Activated CD8-positive, alpha-beta T cell treated with anti-CD3 and anti-CD28 coated beads, Interleukin-2, amount 10 ng/mL, durations not matched to agents 7 days and 5 days (primary cell): ENCODE measurements around the gene CADPS2. TPM values are rescaled to one million over a fixed set of nuclear protein-coding genes. Genes with fewer than 3 reads are reported as not detected.
"Not testable (repeated sequence)": the region's sequence is repeated elsewhere in the genome, so short reads cannot be mapped to it uniquely, and the experiment has no call there.

Experiments
- ATAC-seq: fragments of 150-1000 bp; cut with Tn5 transposase; one replicate; pipeline ENCODE4 v1.10.0; 2021; ENCODE audit warnings: moderate library complexity
- CTCF ChIA-PET: fragments of 350-600 bp; sonication (Branson Sonifier 250); formaldehyde crosslinking; loops from one replicate; lab custom pipeline; 2021; ENCODE audit warnings: antibody characterized with exemption; lab: Charles Lee
- POLR2A ChIA-PET: fragments of 350-600 bp; sonication (Branson Sonifier 250); formaldehyde crosslinking; loops from one replicate; lab custom pipeline; 2021; ENCODE audit warnings: antibody characterized with exemption; lab: Charles Lee
- DNase-seq: peaks from one replicate; pipeline ENCODE4 v3.0.0-alpha.2; 2020
- H3K27ac Mint-ChIP-seq: one replicate; pipeline ENCODE4 v1.8.0; 2021; ENCODE audit warnings: mild to moderate bottlenecking, mixed read lengths
- H3K27me3 Mint-ChIP-seq: one replicate; pipeline ENCODE4 v1.8.0; 2021; ENCODE audit warnings: low read depth, mixed read lengths
- H3K36me3 Mint-ChIP-seq: one replicate; pipeline ENCODE4 v1.8.0; 2021; ENCODE audit warnings: low read depth, mixed read lengths
- H3K4me1 Mint-ChIP-seq: one replicate; pipeline ENCODE4 v1.8.0; 2021; ENCODE audit warnings: low read depth, mixed read lengths
- H3K4me3 Mint-ChIP-seq: one replicate; pipeline ENCODE4 v1.8.0; 2021; ENCODE audit warnings: mild to moderate bottlenecking, mixed read lengths
- H3K9me3 Mint-ChIP-seq: one replicate; pipeline ENCODE4 v1.8.0; 2022; ENCODE audit warnings: mixed read lengths; ENCODE audit not compliant: insufficient read depth
- total RNA-seq, 2 experiments: library from RNA; stranded (reverse); gene quantifications; one replicate each; pipeline ENCODE4 v1.2.3, GENCODE V29; 2021

CADPS2 gene
- total RNA-seq, 2 experiments from 2014 or later, result not detected

GRCh38 chr7:122643250-122643649, 243.0 kb downstream of the CADPS2 start:
- POLR2A ChIA-PET, result no interaction called here
- ATAC-seq, result no peak
- H3K4me3 Mint-ChIP-seq, result no peak overlapping the region

GRCh38 chr7:122638459-122638858, 247.8 kb downstream of the CADPS2 start:
- H3K27ac Mint-ChIP-seq, result no peak overlapping the region
- DNase-seq (no peak), ATAC-seq (no peak)
- H3K27me3 Mint-ChIP-seq, result no peaks in the 10 kb centered on the region
- POLR2A ChIA-PET, result no interaction called here
- no peaks in the 10 kb centered on the region for H3K4me1 Mint-ChIP-seq
- CTCF ChIA-PET, result no interaction called here
- H3K36me3 Mint-ChIP-seq, result no peaks in the 10 kb centered on the region
- H3K9me3 Mint-ChIP-seq, result peaks cover 13% of the 10 kb centered on the region
- no peak overlapping the region for H3K4me3 Mint-ChIP-seq

More at GRCh38 chr7:122643250-122643649, 243.0 kb downstream of the CADPS2 start:
- H3K27me3 Mint-ChIP-seq, result no peaks in the 10 kb centered on the region
- CTCF ChIA-PET, result no interaction called here
- no peak overlapping the region for H3K27ac Mint-ChIP-seq
- no peaks in the 10 kb centered on the region for H3K36me3 Mint-ChIP-seq
- peaks cover 11% of the 10 kb centered on the region for H3K9me3 Mint-ChIP-seq
- DNase-seq, result no peak
- H3K4me1 Mint-ChIP-seq, result no peaks in the 10 kb centered on the region

- DNase-seq (no peak), ATAC-seq (no peak)
- ChIA-PET CTCF (no interaction called here), POLR2A (no interaction called here)
- Mint-ChIP-seq H3K27me3 (no peaks in the 10 kb centered on the region), H3K36me3 (no peaks in the 10 kb centered on the region), H3K4me3 (no peak overlapping the region), H3K4me1 (no peaks in the 10 kb centered on the region), H3K27ac (no peak overlapping the region), H3K9me3 (peaks cover 13% of the 10 kb centered on the region)
These were observed 248.5 kb downstream of the CADPS2 start for GRCh38 chr7:122637784-122638183.

GRCh38 chr7:122635481-122635880, 250.8 kb downstream of the CADPS2 start:
- ATAC-seq, H3K36me3 Mint-ChIP-seq, H3K4me1 Mint-ChIP-seq, H3K4me3 Mint-ChIP-seq, H3K27ac Mint-ChIP-seq, POLR2A ChIA-PET, DNase-seq, CTCF ChIA-PET, H3K27me3 Mint-ChIP-seq: not testable (repeated sequence)
- peaks cover 13% of the 10 kb centered on the region for H3K9me3 Mint-ChIP-seq

GRCh38 chr7:122633472-122633871, 252.8 kb downstream of the CADPS2 start:
- Mint-ChIP-seq H3K27ac (no peak overlapping the region), H3K27me3 (no peaks in the 10 kb centered on the region), H3K4me1 (no peaks in the 10 kb centered on the region), H3K4me3 (no peak overlapping the region), H3K9me3 (peaks cover 7% of the 10 kb centered on the region), H3K36me3 (no peaks in the 10 kb centered on the region)
- ChIA-PET CTCF (no interaction called here), POLR2A (no interaction called here)
- ATAC-seq (no peak), DNase-seq (no peak)

- Mint-ChIP-seq H3K27me3 (no peaks in the 10 kb centered on the region), H3K27ac (no peak overlapping the region), H3K4me3 (no peak overlapping the region), H3K4me1 (no peaks in the 10 kb centered on the region), H3K36me3 (no peaks in the 10 kb centered on the region), H3K9me3 (peaks cover 7% of the 10 kb centered on the region)
- CTCF ChIA-PET, result no interaction called here
- DNase-seq (no peak), ATAC-seq (no peak)
- POLR2A ChIA-PET, result no interaction called here
These were observed 254.0 kb downstream of the CADPS2 start for GRCh38 chr7:122632238-122632637.

GRCh38 chr7:122629412-122629953, 256.8 kb downstream of the CADPS2 start:
- Mint-ChIP-seq H3K27ac (no peak overlapping the region), H3K36me3 (no peaks in the 10 kb centered on the region), H3K4me3 (no peak overlapping the region), H3K4me1 (no peaks in the 10 kb centered on the region), H3K27me3 (no peaks in the 10 kb centered on the region), H3K9me3 (no peaks in the 10 kb centered on the region)
- ChIA-PET CTCF (no interaction called here), POLR2A (no interaction called here)
- ATAC-seq (no peak), DNase-seq (no peak)

GRCh38 chr7:122628651-122629411, 257.4 kb downstream of the CADPS2 start:
- ATAC-seq (no peak), DNase-seq (no peak)
- no peaks in the 10 kb centered on the region for H3K4me1 Mint-ChIP-seq
- H3K27me3 Mint-ChIP-seq, result no peaks in the 10 kb centered on the region
- POLR2A ChIA-PET, result no interaction called here
- CTCF ChIA-PET, result no interaction called here
- no peaks in the 10 kb centered on the region for H3K36me3 Mint-ChIP-seq
- no peak overlapping the region for H3K27ac Mint-ChIP-seq
- H3K4me3 Mint-ChIP-seq, result no peak overlapping the region
- H3K9me3 Mint-ChIP-seq, result no peaks in the 10 kb centered on the region

- H3K4me1 Mint-ChIP-seq, result no peaks in the 10 kb centered on the region
These were observed 259.5 kb downstream of the CADPS2 start for GRCh38 chr7:122626785-122627184.

GRCh38 chr7:122622682-122623081, 263.6 kb downstream of the CADPS2 start:
- DNase-seq (no peak), ATAC-seq (no peak)
- ChIA-PET POLR2A (no interaction called here), CTCF (no interaction called here)
- Mint-ChIP-seq H3K4me1 (no peaks in the 10 kb centered on the region), H3K27ac (no peak overlapping the region), H3K27me3 (no peaks in the 10 kb centered on the region), H3K4me3 (no peak overlapping the region), H3K9me3 (no peaks in the 10 kb centered on the region), H3K36me3 (no peaks in the 10 kb centered on the region)

More at GRCh38 chr7:122626785-122627184, 259.5 kb downstream of the CADPS2 start:
- ChIA-PET CTCF (no interaction called here), POLR2A (no interaction called here)
- no peak overlapping the region for H3K27ac Mint-ChIP-seq
- no peaks in the 10 kb centered on the region for H3K27me3 Mint-ChIP-seq
- DNase-seq (no peak), ATAC-seq (no peak)
- H3K36me3 Mint-ChIP-seq, result no peaks in the 10 kb centered on the region
- H3K4me3 Mint-ChIP-seq, result no peak overlapping the region
- H3K9me3 Mint-ChIP-seq, result no peaks in the 10 kb centered on the region

- ATAC-seq, result no peak
- H3K4me1 Mint-ChIP-seq, result no peaks in the 10 kb centered on the region
- ChIA-PET POLR2A (no interaction called here), CTCF (no interaction called here)
- no peak overlapping the region for H3K4me3 Mint-ChIP-seq
- H3K27me3 Mint-ChIP-seq, result no peaks in the 10 kb centered on the region
- H3K36me3 Mint-ChIP-seq, result no peaks in the 10 kb centered on the region
- H3K27ac Mint-ChIP-seq, result no peak overlapping the region
- no peak for DNase-seq
- H3K9me3 Mint-ChIP-seq, result no peaks in the 10 kb centered on the region
These were observed 266.6 kb downstream of the CADPS2 start for GRCh38 chr7:122619664-122620063.

GRCh38 chr7:122618585-122619189, 267.6 kb downstream of the CADPS2 start:
- Mint-ChIP-seq H3K4me3 (no peak overlapping the region), H3K4me1 (no peaks in the 10 kb centered on the region), H3K27me3 (no peaks in the 10 kb centered on the region), H3K9me3 (no peaks in the 10 kb centered on the region), H3K27ac (no peak overlapping the region), H3K36me3 (no peaks in the 10 kb centered on the region)
- ChIA-PET POLR2A (no interaction called here), CTCF (no interaction called here)
- DNase-seq (no peak), ATAC-seq (no peak)
